Loucy (cell line): ENCODE data around the gene RB1.

Experiments used
- H2AFZ ChIP-seq: fragments of 200-600 bp; sonication (generic); 2 replicates; pipeline ENCODE4 v1.6.0; 2016; ENCODE audit warnings: antibody characterized with exemption, mild to moderate bottlenecking, low read length, moderate library complexity
- H3F3A ChIP-seq: fragments of 200-600 bp; 2 replicates; pipeline ENCODE4 v1.6.0; 2016; ENCODE audit warnings: antibody characterized with exemption, low read depth, mild to moderate bottlenecking
- H3K27me3 ChIP-seq: fragments of 200-600 bp; sonication (generic); 2 replicates; pipeline ENCODE4 v1.6.1; 2014; ENCODE audit warnings: low read length, mild to moderate bottlenecking; ENCODE audit not compliant: insufficient read depth, poor library complexity, severe bottlenecking
- H3K36me3 ChIP-seq: fragments of 200-600 bp; sonication (generic); 2 replicates; pipeline ENCODE4 v1.6.1; 2016; ENCODE audit warnings: low read length; ENCODE audit not compliant: insufficient read depth
- H3K4me1 ChIP-seq: fragments of 200-600 bp; sonication (generic); 2 replicates; pipeline ENCODE4 v1.5.1; 2014; ENCODE audit warnings: low read length, mild to moderate bottlenecking; ENCODE audit not compliant: insufficient read depth, poor library complexity, severe bottlenecking
- H3K4me2 ChIP-seq: fragments of 200-600 bp; sonication (generic); 2 replicates; pipeline ENCODE4 v1.6.0; 2014; ENCODE audit warnings: antibody characterized with exemption, low read length, low read depth, mild to moderate bottlenecking; ENCODE audit not compliant: poor library complexity, severe bottlenecking
- H3K4me3 ChIP-seq: fragments of 200-600 bp; sonication (generic); 2 replicates; pipeline ENCODE4 v1.5.1; 2014; ENCODE audit warnings: low read length, mild to moderate bottlenecking, mixed read lengths; ENCODE audit not compliant: poor library complexity, severe bottlenecking
- H3K79me2 ChIP-seq: fragments of 200-600 bp; sonication (generic); 2 replicates; pipeline ENCODE4 v1.6.1; 2014; ENCODE audit warnings: low read length; ENCODE audit not compliant: insufficient read depth
- H3K9ac ChIP-seq: fragments of 200-600 bp; sonication (generic); 2 replicates; pipeline ENCODE4 v1.6.0; 2014; ENCODE audit warnings: mild to moderate bottlenecking, low read depth, low read length, moderate library complexity; ENCODE audit not compliant: poor library complexity, severe bottlenecking
- H3K9me2 ChIP-seq: fragments of 200-600 bp; sonication (generic); replicated peaks from 2 replicates; pipeline ENCODE4 v1.6.1; 2016; ENCODE audit warnings: low read depth, low read length, mixed read lengths
- H3K9me3 ChIP-seq: fragments of 200-600 bp; sonication (generic); 2 replicates; pipeline ENCODE4 v1.6.1; 2014; ENCODE audit warnings: mild to moderate bottlenecking, antibody characterized with exemption, low read length, low read depth; ENCODE audit not compliant: insufficient read depth
- H4K20me1 ChIP-seq: fragments of 200-600 bp; sonication (generic); 2 replicates; pipeline ENCODE4 v1.6.0; 2014; ENCODE audit warnings: antibody characterized with exemption, low read length, mild to moderate bottlenecking; ENCODE audit not compliant: insufficient read depth, poor library complexity, severe bottlenecking
- EZH2phosphoT487 ChIP-seq: fragments of 200-600 bp; IDR thresholded peaks from 2 replicates; pipeline ENCODE4 v1.6.1; 2018; ENCODE audit warnings: antibody characterized with exemption, mild to moderate bottlenecking, moderate library complexity, borderline replicate concordance
- TF ChIP-seq, protein P1 (sequence below): fragments of 200-600 bp; sonication (generic); conservative IDR thresholded peaks from 2 replicates; pipeline ENCODE4 v1.5.1; 2014; ENCODE audit warnings: mild to moderate bottlenecking, antibody characterized with exemption, low read length

The RB1 gene

DNA sequence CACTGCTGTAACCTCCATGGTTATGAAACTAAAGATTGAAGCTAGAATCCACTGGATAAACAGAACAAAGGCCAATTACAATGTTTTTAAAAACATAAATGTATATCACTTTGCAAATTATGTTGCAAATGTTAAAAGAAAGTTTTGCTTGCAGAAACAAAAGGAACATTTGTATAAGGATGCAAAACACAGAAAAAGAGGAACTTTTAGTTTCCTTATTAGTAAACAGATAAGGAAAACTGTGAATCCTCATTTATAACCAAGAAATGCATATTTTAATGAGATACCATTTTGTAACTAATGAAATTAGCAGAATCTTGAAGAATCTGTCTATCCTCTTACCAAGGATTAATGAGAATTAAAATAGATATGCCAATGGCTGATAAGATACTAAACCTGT is 77.0 kb downstream of the RB1 start:
- TF ChIP-seq, protein P1, sequence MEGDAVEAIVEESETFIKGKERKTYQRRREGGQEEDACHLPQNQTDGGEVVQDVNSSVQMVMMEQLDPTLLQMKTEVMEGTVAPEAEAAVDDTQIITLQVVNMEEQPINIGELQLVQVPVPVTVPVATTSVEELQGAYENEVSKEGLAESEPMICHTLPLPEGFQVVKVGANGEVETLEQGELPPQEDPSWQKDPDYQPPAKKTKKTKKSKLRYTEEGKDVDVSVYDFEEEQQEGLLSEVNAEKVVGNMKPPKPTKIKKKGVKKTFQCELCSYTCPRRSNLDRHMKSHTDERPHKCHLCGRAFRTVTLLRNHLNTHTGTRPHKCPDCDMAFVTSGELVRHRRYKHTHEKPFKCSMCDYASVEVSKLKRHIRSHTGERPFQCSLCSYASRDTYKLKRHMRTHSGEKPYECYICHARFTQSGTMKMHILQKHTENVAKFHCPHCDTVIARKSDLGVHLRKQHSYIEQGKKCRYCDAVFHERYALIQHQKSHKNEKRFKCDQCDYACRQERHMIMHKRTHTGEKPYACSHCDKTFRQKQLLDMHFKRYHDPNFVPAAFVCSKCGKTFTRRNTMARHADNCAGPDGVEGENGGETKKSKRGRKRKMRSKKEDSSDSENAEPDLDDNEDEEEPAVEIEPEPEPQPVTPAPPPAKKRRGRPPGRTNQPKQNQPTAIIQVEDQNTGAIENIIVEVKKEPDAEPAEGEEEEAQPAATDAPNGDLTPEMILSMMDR = no peak
- no peak for TF ChIP-seq EZH2phosphoT487
- Histone ChIP-seq H2AFZ (no peak overlapping the region), H3K27me3 (no peaks in the 10 kb centered on the region), H3K9me2 (no peaks in the 10 kb centered on the region), H4K20me1 (no peaks in the 10 kb centered on the region), H3F3A (no peaks in the 10 kb centered on the region), H3K4me1 (no peaks in the 10 kb centered on the region), H3K79me2 (no peaks in the 10 kb centered on the region), H3K9ac (no peak overlapping the region), H3K4me2 (no peak overlapping the region), H3K4me3 (no peak overlapping the region), H3K36me3 (peaks cover 57% of the 10 kb centered on the region), H3K9me3 (no peaks in the 10 kb centered on the region)

DNA sequence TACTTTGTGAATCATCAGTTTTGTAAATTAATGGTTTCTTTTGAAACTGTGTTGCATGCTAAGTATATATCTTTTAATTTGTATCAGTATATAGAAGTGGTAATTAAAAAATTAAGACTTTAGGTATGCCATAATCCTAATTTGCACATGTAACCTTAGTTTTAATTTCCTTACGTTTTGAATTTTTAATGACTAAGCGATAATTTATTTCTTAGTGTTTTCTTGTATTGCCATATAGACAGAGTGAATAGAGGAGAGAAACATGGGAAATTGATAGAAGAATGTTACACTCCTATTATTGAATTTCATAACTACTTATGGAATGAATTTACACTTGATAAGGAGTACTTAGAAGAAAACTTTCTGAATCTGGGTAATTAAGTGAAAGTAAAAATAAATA is 79.8 kb downstream of the RB1 start:
- Histone ChIP-seq H2AFZ (no peak overlapping the region), H3K79me2 (no peaks in the 10 kb centered on the region), H3K36me3 (peaks cover 42% of the 10 kb centered on the region), H3K27me3 (no peaks in the 10 kb centered on the region), H3K9me2 (no peaks in the 10 kb centered on the region), H3K4me2 (no peak overlapping the region), H3K4me3 (no peak overlapping the region), H4K20me1 (peaks cover 8% of the 10 kb centered on the region), H3F3A (no peaks in the 10 kb centered on the region), H3K9ac (no peak overlapping the region), H3K9me3 (no peaks in the 10 kb centered on the region), H3K4me1 (peaks cover 6% of the 10 kb centered on the region)
- TF ChIP-seq, protein P1 = no peak
- no peak for TF ChIP-seq EZH2phosphoT487

DNA sequence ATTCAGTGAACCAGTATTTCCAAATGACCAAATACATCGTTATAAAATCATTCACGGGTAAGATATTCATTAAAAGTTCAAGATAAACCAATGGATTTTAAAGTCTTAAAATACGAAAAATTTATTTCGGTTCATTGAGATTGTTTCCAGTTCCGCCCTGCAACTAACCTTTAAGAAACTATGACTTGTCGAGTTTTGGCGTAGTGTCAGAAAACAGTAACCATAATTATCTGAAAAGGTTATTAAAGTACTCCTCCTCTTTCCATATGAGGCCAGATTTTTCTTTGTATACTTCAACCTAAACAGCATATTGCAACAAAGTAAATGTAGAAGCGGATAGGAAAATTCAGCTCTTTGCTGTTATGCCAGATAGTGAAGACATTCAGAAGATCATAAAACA is 83.3 kb downstream of the RB1 start:
- no peak overlapping the region for H2AFZ ChIP-seq
- H3K9me2 ChIP-seq = no peaks in the 10 kb centered on the region
- H4K20me1 ChIP-seq = peaks cover 10% of the 10 kb centered on the region
- no peak for TF ChIP-seq EZH2phosphoT487
- TF ChIP-seq, protein P1 = no peak
- no peak overlapping the region for H3K4me3 ChIP-seq
- no peaks in the 10 kb centered on the region for H3F3A ChIP-seq
- H3K4me2 ChIP-seq = no peak overlapping the region
- H3K9me3 ChIP-seq = no peaks in the 10 kb centered on the region
- no peaks in the 10 kb centered on the region for H3K27me3 ChIP-seq
- H3K79me2 ChIP-seq = no peaks in the 10 kb centered on the region
- peaks cover 6% of the 10 kb centered on the region for H3K4me1 ChIP-seq
- peaks cover 15% of the 10 kb centered on the region; the same call in 1 of the 2 replicates for H3K36me3 ChIP-seq
- H3K9ac ChIP-seq = no peak overlapping the region
